Measurements from ENCODE around the gene CALU. TPM values are rescaled to one million over a fixed set of nuclear protein-coding genes. Genes with fewer than 3 reads are reported as not detected.

The CALU gene
- polyA plus RNA-seq, 1 donor (not counting 4 experiments of a cell fraction or from before 2014, with no cell fraction given), result 155 TPM

- H3K27me3 ChIP-seq (ENCODE audit: control insufficient read depth, extremely low read depth, insufficient read depth, low read length), result no peaks in the 10 kb centered on the region
- no peaks in the 10 kb centered on the region for H3K79me2 ChIP-seq (ENCODE audit: control insufficient read depth, insufficient read depth, low read length)
- H3K4me1 ChIP-seq (ENCODE audit: control insufficient read depth, extremely low read depth, insufficient read depth, low read length), result no peaks in the 10 kb centered on the region
- no peak overlapping the region for H3K27ac ChIP-seq (ENCODE audit: control insufficient read depth, insufficient read depth, low read length)
- H3K9ac ChIP-seq (ENCODE audit: control insufficient read depth, extremely low read depth, insufficient read depth, low read length), result no peak overlapping the region
- no peak for DNase-seq (ENCODE audit: low read depth, low spot score)
- dilution Hi-C loops (cut with MboI; ENCODE audit: extremely low pct_ligation_motif_present, low sequenced_read_pairs), result no loop called here
- peak overlapping the region; percentile 22 for H2AFZ ChIP-seq (ENCODE audit: control insufficient read depth, low read length)
- no peaks in the 10 kb centered on the region for H4K20me1 ChIP-seq (ENCODE audit: control insufficient read depth, extremely low read depth, insufficient read depth, low read length)
- no peak for FAIRE-seq
- TF ChIP-seq, protein P1, sequence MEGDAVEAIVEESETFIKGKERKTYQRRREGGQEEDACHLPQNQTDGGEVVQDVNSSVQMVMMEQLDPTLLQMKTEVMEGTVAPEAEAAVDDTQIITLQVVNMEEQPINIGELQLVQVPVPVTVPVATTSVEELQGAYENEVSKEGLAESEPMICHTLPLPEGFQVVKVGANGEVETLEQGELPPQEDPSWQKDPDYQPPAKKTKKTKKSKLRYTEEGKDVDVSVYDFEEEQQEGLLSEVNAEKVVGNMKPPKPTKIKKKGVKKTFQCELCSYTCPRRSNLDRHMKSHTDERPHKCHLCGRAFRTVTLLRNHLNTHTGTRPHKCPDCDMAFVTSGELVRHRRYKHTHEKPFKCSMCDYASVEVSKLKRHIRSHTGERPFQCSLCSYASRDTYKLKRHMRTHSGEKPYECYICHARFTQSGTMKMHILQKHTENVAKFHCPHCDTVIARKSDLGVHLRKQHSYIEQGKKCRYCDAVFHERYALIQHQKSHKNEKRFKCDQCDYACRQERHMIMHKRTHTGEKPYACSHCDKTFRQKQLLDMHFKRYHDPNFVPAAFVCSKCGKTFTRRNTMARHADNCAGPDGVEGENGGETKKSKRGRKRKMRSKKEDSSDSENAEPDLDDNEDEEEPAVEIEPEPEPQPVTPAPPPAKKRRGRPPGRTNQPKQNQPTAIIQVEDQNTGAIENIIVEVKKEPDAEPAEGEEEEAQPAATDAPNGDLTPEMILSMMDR (optimal IDR thresholded peaks at IDR 0.05 in 1 of 3, IDR thresholded peaks at IDR 0.05 in 1 of 3, conservative IDR thresholded peaks at IDR 0.05 in 1 of 3; ENCODE audit: extremely low read depth in 1 of 3, insufficient read depth in 2 of 3, low read length in 3 of 3), result no peak
- TF ChIP-seq EZH2 (IDR thresholded peaks at IDR 0.05; ENCODE audit: low read length), result no peak
- H3K9me3 ChIP-seq (ENCODE audit: control insufficient read depth, low read depth, low read length), result no peaks in the 10 kb centered on the region
- no peak overlapping the region for H3K4me3 ChIP-seq (ENCODE audit: control insufficient read depth in 2 of 3, extremely low read depth in 1 of 3, insufficient read depth in 2 of 3, low read depth in 1 of 3, low read length in 3 of 3)
- no peaks in the 10 kb centered on the region for H3K9me1 ChIP-seq (ENCODE audit: control insufficient read depth, extremely low read depth, insufficient read depth, low read length)
- no peak overlapping the region for H3K4me2 ChIP-seq (ENCODE audit: control insufficient read depth, extremely low read depth, insufficient read depth, low read depth, low read length)
- H3K36me3 ChIP-seq (ENCODE audit: control insufficient read depth in 2 of 2, extremely low read depth in 1 of 2, insufficient read depth in 2 of 2, low read length in 2 of 2), result no peaks in the 10 kb centered on the region
These were observed 57.2 kb downstream of the CALU start for GRCh38 chr7:128796327-128796726.

GRCh38 chr7:128799451-128799850, 60.3 kb downstream of the CALU start:
- Histone ChIP-seq H3K9me3 (ENCODE audit: control insufficient read depth, low read depth, low read length) (no peaks in the 10 kb centered on the region), H2AFZ (ENCODE audit: control insufficient read depth, low read length) (no peak overlapping the region), H3K4me2 (ENCODE audit: control insufficient read depth, extremely low read depth, insufficient read depth, low read depth, low read length) (no peak overlapping the region), H3K27me3 (ENCODE audit: control insufficient read depth, extremely low read depth, insufficient read depth, low read length) (no peaks in the 10 kb centered on the region), H3K4me1 (ENCODE audit: control insufficient read depth, extremely low read depth, insufficient read depth, low read length) (no peaks in the 10 kb centered on the region), H3K27ac (ENCODE audit: control insufficient read depth, insufficient read depth, low read length) (no peak overlapping the region), H3K36me3 (ENCODE audit: control insufficient read depth in 2 of 2, extremely low read depth in 1 of 2, insufficient read depth in 2 of 2, low read length in 2 of 2) (no peaks in the 10 kb centered on the region), H3K4me3 (ENCODE audit: control insufficient read depth in 2 of 3, extremely low read depth in 1 of 3, insufficient read depth in 2 of 3, low read depth in 1 of 3, low read length in 3 of 3) (no peak overlapping the region), H4K20me1 (ENCODE audit: control insufficient read depth, extremely low read depth, insufficient read depth, low read length) (no peaks in the 10 kb centered on the region), H3K9ac (ENCODE audit: control insufficient read depth, extremely low read depth, insufficient read depth, low read length) (no peak overlapping the region), H3K9me1 (ENCODE audit: control insufficient read depth, extremely low read depth, insufficient read depth, low read length) (no peaks in the 10 kb centered on the region), H3K79me2 (ENCODE audit: control insufficient read depth, insufficient read depth, low read length) (no peaks in the 10 kb centered on the region)
- dilution Hi-C loops (cut with MboI; ENCODE audit: extremely low pct_ligation_motif_present, low sequenced_read_pairs), result no loop called here
- no peak for DNase-seq (ENCODE audit: low read depth, low spot score)
- no peak for TF ChIP-seq EZH2 (IDR thresholded peaks at IDR 0.05; ENCODE audit: low read length)
- TF ChIP-seq, protein P1 (optimal IDR thresholded peaks at IDR 0.05 in 1 of 3, IDR thresholded peaks at IDR 0.05 in 1 of 3, conservative IDR thresholded peaks at IDR 0.05 in 1 of 3; ENCODE audit: extremely low read depth in 1 of 3, insufficient read depth in 2 of 3, low read length in 3 of 3), result no peak
- FAIRE-seq, result no peak

All from keratinocyte (primary cell).